Measurements from ENCODE around the gene BICC1.

DNA sequence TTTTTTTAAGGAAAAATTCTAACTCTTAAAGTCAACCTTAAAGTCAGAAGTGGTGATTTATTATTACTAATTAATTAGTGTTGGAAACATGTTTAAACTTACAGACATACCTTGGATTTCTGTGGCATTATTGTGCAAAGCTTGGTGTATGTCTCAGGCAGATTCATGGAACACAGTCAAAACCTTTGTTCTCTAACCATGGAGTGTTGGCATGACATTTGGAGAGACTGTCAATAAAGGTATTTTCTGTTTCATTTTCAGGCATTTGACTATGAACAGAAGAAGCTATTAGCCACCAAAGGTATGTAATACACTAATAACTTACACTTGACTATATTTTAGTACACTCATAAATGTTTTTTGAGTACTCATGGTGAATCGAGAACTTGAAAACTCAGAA is 293.7 kb downstream of the BICC1 start:
- TF ChIP-seq EZH2phosphoT487 (IDR thresholded peaks at IDR 0.05; ENCODE audit: low read depth, severe bottlenecking, unreplicated experiment) (no peak), CTCF (IDR thresholded peaks at IDR 0.05; ENCODE audit: poor library complexity) (no peak)
